Naive thymus-derived CD4-positive, alpha-beta T cell (primary cell): ENCODE data around the gene HUS1B. TPM values are rescaled to one million over a fixed set of nuclear protein-coding genes. Genes with fewer than 3 reads are reported as not detected.

Source experiments
- ATAC-seq: fragments of 150-1000 bp; cut with Tn5 transposase; 2 replicates; pipeline ENCODE4 v1.10.0; 2021; ENCODE audit warnings: mild to moderate bottlenecking, moderate library complexity
- CTCF ChIA-PET: fragments of 350-600 bp; sonication (Branson Sonifier 250); formaldehyde crosslinking; loops from one replicate; lab custom pipeline; 2021; ENCODE audit warnings: antibody characterized with exemption; lab: Charles Lee
- POLR2A ChIA-PET: fragments of 350-600 bp; sonication (Branson Sonifier 250); formaldehyde crosslinking; loops from one replicate; lab custom pipeline; 2021; ENCODE audit warnings: antibody characterized with exemption, inconsistent platforms; lab: Charles Lee
- DNase-seq, 9 donors: peaks; one replicate each; pipeline versions ENCODE4 v3.0.0 to v3.0.0-alpha.2; 2020 to 2022; ENCODE audit warnings: mixed read lengths in 1 of 9
- H3K27ac ChIP-seq: one replicate; pipeline ENCODE4 v1.7.0; 2013; ENCODE audit warnings: mild to moderate bottlenecking, low read depth, low read length, moderate library complexity
- H3K27me3 ChIP-seq, 2 donors: one replicate each; pipeline ENCODE4 v1.7.0; 2013; ENCODE audit warnings: low read length in 2 of 2, mild to moderate bottlenecking in 2 of 2, moderate library complexity in 2 of 2; ENCODE audit not compliant: control insufficient read depth in 2 of 2, insufficient read depth in 2 of 2
- H3K36me3 ChIP-seq, 3 experiments: 1 replicate in 2 of 3; 2 replicates in 1 of 3; pipeline ENCODE4 v1.7.0; 2013; ENCODE audit warnings: low read length in 3 of 3, mild to moderate bottlenecking in 3 of 3, moderate library complexity in 1 of 3; ENCODE audit not compliant: insufficient read depth in 3 of 3, control insufficient read depth in 2 of 3
- H3K4me1 ChIP-seq, 2 donors: one replicate each; pipeline ENCODE4 v1.7.0; 2013; ENCODE audit warnings: low read length in 2 of 2, mild to moderate bottlenecking in 2 of 2, moderate library complexity in 1 of 2; ENCODE audit not compliant: control insufficient read depth in 2 of 2, insufficient read depth in 2 of 2
- H3K4me3 ChIP-seq: 2 replicates; pipeline ENCODE4 v1.7.0; 2013; ENCODE audit warnings: mild to moderate bottlenecking, low read length
- H3K9me3 ChIP-seq, 3 experiments: 1 replicate in 2 of 3; 2 replicates in 1 of 3; pipeline ENCODE4 v1.7.0; 2013; ENCODE audit warnings: low read length in 3 of 3; ENCODE audit not compliant: control insufficient read depth in 2 of 3
- H3K27ac Mint-ChIP-seq, 9 donors: one replicate each; pipeline ENCODE4 v1.8.0; 2020 to 2022; ENCODE audit warnings: mixed read lengths in 9 of 9, mild to moderate bottlenecking in 8 of 9, moderate library complexity in 5 of 9, inconsistent platforms in 2 of 9
- H3K27me3 Mint-ChIP-seq, 5 donors: one replicate each; pipeline ENCODE4 v1.8.0; 2021 to 2022; ENCODE audit warnings: mixed read lengths in 5 of 5, mild to moderate bottlenecking in 1 of 5
- H3K36me3 Mint-ChIP-seq, 5 donors: one replicate each; pipeline ENCODE4 v1.8.0; 2020 to 2022; ENCODE audit warnings: mixed read lengths in 5 of 5, mild to moderate bottlenecking in 3 of 5, inconsistent platforms in 1 of 5
- H3K4me1 Mint-ChIP-seq, 7 donors: one replicate each; pipeline ENCODE4 v1.8.0; 2020 to 2022; ENCODE audit warnings: mixed read lengths in 7 of 7, mild to moderate bottlenecking in 3 of 7, inconsistent platforms in 1 of 7
- H3K4me3 Mint-ChIP-seq, 10 donors: one replicate each; pipeline ENCODE4 v1.8.0; 2020 to 2022; ENCODE audit warnings: mild to moderate bottlenecking in 10 of 10, mixed read lengths in 10 of 10, moderate library complexity in 6 of 10, inconsistent platforms in 2 of 10
- H3K9me3 Mint-ChIP-seq, 11 donors: one replicate each; pipeline ENCODE4 v1.8.0; 2020 to 2022; ENCODE audit warnings: mixed read lengths in 11 of 11, mild to moderate bottlenecking in 4 of 11, inconsistent platforms in 1 of 11, moderate library complexity in 1 of 11
- intact Hi-C, 2 donors: fragments of 100-400 bp; cut with micrococcal nuclease; formaldehyde crosslinking; loops; one replicate each; pipeline ENCODE4 v1.15.1; 2023
- polyA plus RNA-seq, 2 donors: library from polyadenylated mRNA; unstranded; fragments of 300-500 nt; fragmentation: Illumina TruSeq; gene quantifications; one replicate each; pipeline ENCODE4 v1.2.3, GENCODE V29; 2021
- total RNA-seq, 6 experiments: library from RNA in 5 of 6; stranded (reverse) in 5 of 6; gene quantifications; 1 replicate in 5 of 6; 2 replicates in 1 of 6; pipeline ENCODE4 v1.2.3 and lab custom pipeline; 2021 to 2026

HUS1B gene
- total and polyA plus RNA-seq, 7 experiments from 2014 or later, result 1.1 to 3.5 (median 2.1) TPM

DNA sequence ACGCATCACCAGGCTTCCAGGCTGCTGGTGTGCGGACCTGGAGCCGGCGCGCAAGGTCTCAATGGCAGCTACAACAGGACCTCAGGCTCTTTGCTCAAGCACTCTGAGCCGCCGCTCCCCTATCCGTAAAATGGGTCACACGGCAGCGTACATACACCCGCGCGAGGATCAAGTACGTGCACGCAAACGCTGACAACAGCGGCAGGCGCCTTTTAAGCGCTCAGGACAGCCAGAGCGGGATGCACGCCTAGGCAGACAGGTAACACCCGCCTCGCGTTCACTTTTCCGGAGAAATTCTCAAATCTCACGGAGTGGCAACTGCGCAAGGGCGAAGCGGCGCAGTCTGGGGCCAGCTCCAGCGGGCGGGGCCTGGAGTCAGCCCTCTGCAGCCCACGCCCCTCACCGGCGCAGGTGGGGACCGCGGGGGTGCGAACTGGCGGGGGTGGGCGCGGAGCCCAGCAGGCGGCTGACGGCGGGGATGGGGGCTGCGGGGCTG lies 35.5 kb upstream of the HUS1B start:
- intact Hi-C loops, result loop anchor here (1.0 to 10.0 kb wide), 10 partner anchors 8 to 1555 kb away; partner anchors contain the start of genes IRF4 (in 2 of the 2), DUSP22 (in 1 of the 2) and GMDS (in 1 of the 2)
- Mint-ChIP-seq H3K36me3 (peaks cover 0 to 14% (median 6%) of the 10 kb centered on the region in 5 donors), H3K27me3 (no peaks in the 10 kb centered on the region), H3K9me3 (peaks cover 0 to 1% (median 0%) of the 10 kb centered on the region in 11 donors), H3K4me1 (peaks cover 23 to 45% (median 29%) of the 10 kb centered on the region in 7 donors), H3K27ac (peak overlapping the region; percentile 9 to 92 (median 90)), H3K4me3 (peak overlapping the region; percentile 89 to 96 (median 94))
- no peaks in the 10 kb centered on the region for H3K27me3 ChIP-seq
- POLR2A ChIA-PET, result interaction anchor here (0.6 to 4.5 kb wide), 5 partner anchors 9 to 31 kb away, joined by 3 to 27 read pairs (median 5); no protein-coding TSS in a partner anchor
- peaks cover 0 to 14% (median 0%) of the 10 kb centered on the region in 3 experiments for H3K36me3 ChIP-seq
- peak overlapping the region; percentile 83 for H3K27ac ChIP-seq
- peak; percentile 48 to 80 (median 78) for DNase-seq
- H3K4me3 ChIP-seq, result peak overlapping the region; percentile 87
- no peaks in the 10 kb centered on the region for H3K9me3 ChIP-seq
- CTCF ChIA-PET, result no interaction called here
- ATAC-seq, result peak; percentile 89
- H3K4me1 ChIP-seq, result peaks cover 14 to 20% of the 10 kb centered on the region in 2 donors

DNA sequence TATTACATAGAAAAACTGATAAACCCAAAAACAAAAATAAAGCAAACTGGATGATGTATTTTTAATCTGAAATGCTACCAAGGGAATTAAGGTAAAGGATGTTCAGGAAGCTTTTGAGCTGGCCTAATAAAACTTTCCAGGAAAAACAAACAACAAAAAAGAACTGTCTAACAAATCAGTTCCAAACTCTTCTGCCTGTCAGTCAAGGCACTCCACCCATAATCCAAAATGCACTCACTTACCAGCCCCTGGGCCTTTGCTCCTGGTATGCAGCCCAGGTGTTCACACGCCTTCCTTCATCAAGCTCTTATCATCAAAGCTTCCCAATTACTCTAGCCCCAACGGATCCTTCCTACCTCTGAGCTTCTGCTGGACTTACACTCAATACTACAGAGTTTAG lies 32.3 kb upstream of the HUS1B start:
- peaks cover 25 to 58% (median 40%) of the 10 kb centered on the region in 7 donors for H3K4me1 Mint-ChIP-seq
- POLR2A ChIA-PET, result interaction anchor here (0.5 to 0.9 kb wide), 3 partner anchors 22 to 495 kb away, joined by 3 to 6 read pairs (median 3); no protein-coding TSS in a partner anchor

GRCh38 chr6:686497-686896 lies 29.6 kb upstream of the HUS1B start:
- Histone ChIP-seq H3K36me3 (peaks cover 0 to 10% (median 0%) of the 10 kb centered on the region in 3 experiments), H3K4me3 (no peak overlapping the region), H3K27ac (no peak overlapping the region), H3K4me1 (peaks cover 29 to 35% of the 10 kb centered on the region in 2 donors), H3K9me3 (no peaks in the 10 kb centered on the region), H3K27me3 (no peaks in the 10 kb centered on the region)
- POLR2A ChIA-PET, result no interaction called here
- H3K9me3 Mint-ChIP-seq, result no peaks in the 10 kb centered on the region
- H3K36me3 Mint-ChIP-seq, result peaks cover 8 to 29% (median 12%) of the 10 kb centered on the region in 5 donors
- no peak overlapping the region for H3K27ac Mint-ChIP-seq
- CTCF ChIA-PET, result no interaction called here
- H3K27me3 Mint-ChIP-seq, result no peaks in the 10 kb centered on the region
- intact Hi-C loops, result loop anchor here in 1 of 2 donors (10.0 kb wide), 1 partner anchor 72 kb away; no protein-coding TSS in a partner anchor
- DNase-seq (no peak), ATAC-seq (no peak)
- peaks cover 38 to 63% (median 46%) of the 10 kb centered on the region in 7 donors for H3K4me1 Mint-ChIP-seq
- H3K4me3 Mint-ChIP-seq, result no peak overlapping the region

More for the DNA sequence above, 32.3 kb upstream of the HUS1B start:
- intact Hi-C loops, result loop anchor here in 1 of 2 donors (10.0 kb wide), 1 partner anchor 74 kb away; no protein-coding TSS in a partner anchor
- CTCF ChIA-PET, result interaction anchor here (1.1 kb wide), 1 partner anchor 15 kb away, joined by 3 read pairs; no protein-coding TSS in a partner anchor
- Mint-ChIP-seq H3K9me3 (peaks cover 0 to 1% (median 0%) of the 10 kb centered on the region in 11 donors), H3K4me3 (peak overlapping the region in 1 of 10 donors; percentile 29), H3K27me3 (no peaks in the 10 kb centered on the region), H3K27ac (no peak overlapping the region), H3K36me3 (peaks cover 3 to 21% (median 9%) of the 10 kb centered on the region in 5 donors)
- H3K27ac ChIP-seq, result no peak overlapping the region
- no peaks in the 10 kb centered on the region for H3K9me3 ChIP-seq
- ATAC-seq (no peak), DNase-seq (no peak)
- H3K4me3 ChIP-seq, result no peak overlapping the region
- peaks cover 30 to 32% of the 10 kb centered on the region in 2 donors for H3K4me1 ChIP-seq
- H3K27me3 ChIP-seq, result no peaks in the 10 kb centered on the region
- H3K36me3 ChIP-seq, result peaks cover 0 to 14% (median 0%) of the 10 kb centered on the region in 3 experiments

- no peak overlapping the region for H3K27ac ChIP-seq
- H3K9me3 Mint-ChIP-seq, result no peaks in the 10 kb centered on the region
Measured at GRCh38 chr6:684831-685636, 28.1 kb upstream of the HUS1B start.

DNA sequence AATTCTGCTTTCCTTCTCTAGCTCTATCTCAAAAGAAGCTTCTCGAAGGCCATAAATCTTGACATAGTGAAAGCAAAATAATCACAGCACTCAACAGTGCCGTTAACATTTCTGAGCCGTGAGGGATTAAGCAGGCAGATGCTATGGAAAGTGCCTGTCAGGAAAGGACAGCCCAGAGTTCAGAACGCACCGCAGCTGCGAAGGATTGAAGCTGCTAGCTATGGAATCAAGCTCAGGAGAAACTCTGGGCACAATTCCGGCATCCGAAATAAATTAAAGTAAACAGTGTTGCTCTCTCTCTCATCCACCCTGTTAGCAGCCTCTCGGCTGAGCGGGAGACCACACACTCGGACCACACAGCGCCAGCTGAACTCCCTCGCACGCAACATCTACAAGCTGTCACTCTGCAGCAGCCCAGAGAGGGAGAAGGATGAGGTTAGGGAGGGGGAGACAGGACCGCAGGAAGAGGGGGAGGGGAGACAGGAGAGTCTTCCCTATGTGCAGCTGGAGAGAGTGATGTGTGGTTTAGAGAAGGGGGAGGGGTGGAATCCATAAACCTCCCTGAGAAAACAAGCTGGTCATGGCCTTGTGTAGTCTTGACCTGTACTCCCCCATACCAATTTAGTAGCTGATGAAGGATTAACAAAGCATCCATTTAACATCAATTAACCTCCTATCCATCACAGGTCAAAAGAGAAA lies 27.0 kb upstream of the HUS1B start:
- DNase-seq (no peak), ATAC-seq (no peak)
- Mint-ChIP-seq H3K27me3 (no peaks in the 10 kb centered on the region), H3K4me3 (peak overlapping the region; percentile 14 to 82 (median 62)), H3K36me3 (peaks cover 6 to 30% (median 10%) of the 10 kb centered on the region in 5 donors), H3K9me3 (no peaks in the 10 kb centered on the region), H3K27ac (peak overlapping the region in 2 of 9 donors; percentile 79 to 80), H3K4me1 (peaks cover 42 to 59% (median 50%) of the 10 kb centered on the region in 7 donors)
- H3K36me3 ChIP-seq, result peaks cover 0 to 10% (median 0%) of the 10 kb centered on the region in 3 experiments
- H3K4me3 ChIP-seq, result no peak overlapping the region
- ChIA-PET POLR2A (interaction anchor here (1.1 to 1.3 kb wide), 2 partner anchors 9 to 12 kb away, joined by 3 to 5 read pairs; partner anchors contain the start of gene EXOC2), CTCF (interaction anchor here (1.6 kb wide), 1 partner anchor 9 kb away, joined by 3 read pairs; no protein-coding TSS in a partner anchor)
- peaks cover 20 to 27% of the 10 kb centered on the region in 2 donors for H3K4me1 ChIP-seq
- H3K9me3 ChIP-seq, result no peaks in the 10 kb centered on the region
- H3K27me3 ChIP-seq, result no peaks in the 10 kb centered on the region
- no peak overlapping the region for H3K27ac ChIP-seq
- intact Hi-C loops, result loop anchor here in 1 of 2 donors (1.0 to 10.0 kb wide), 2 partner anchors 8 to 69 kb away; no protein-coding TSS in a partner anchor

More at GRCh38 chr6:684831-685636, 28.1 kb upstream of the HUS1B start:
- Histone ChIP-seq H3K27me3 (no peaks in the 10 kb centered on the region), H3K36me3 (peaks cover 0 to 10% (median 0%) of the 10 kb centered on the region in 3 experiments), H3K9me3 (no peaks in the 10 kb centered on the region), H3K4me1 (peaks cover 20 to 27% of the 10 kb centered on the region in 2 donors), H3K4me3 (no peak overlapping the region)
- ChIA-PET CTCF (interaction anchor here (1.6 kb wide), 1 partner anchor 10 kb away, joined by 3 read pairs; no protein-coding TSS in a partner anchor), POLR2A (interaction anchor here (1.1 kb wide), 1 partner anchor 11 kb away, joined by 3 read pairs; no protein-coding TSS in a partner anchor)
- H3K27ac Mint-ChIP-seq, result peak overlapping the region in 7 of 9 donors; percentile 10 to 87 (median 37)
- intact Hi-C loops, result loop anchor here in 1 of 2 donors (1.0 to 10.0 kb wide), 2 partner anchors 7 to 70 kb away; no protein-coding TSS in a partner anchor
- H3K27me3 Mint-ChIP-seq, result no peaks in the 10 kb centered on the region
- no peak for DNase-seq
- H3K36me3 Mint-ChIP-seq, result peaks cover 8 to 35% (median 12%) of the 10 kb centered on the region in 5 donors
- H3K4me1 Mint-ChIP-seq, result peaks cover 41 to 61% (median 46%) of the 10 kb centered on the region in 7 donors
- ATAC-seq, result no peak
- H3K4me3 Mint-ChIP-seq, result peak overlapping the region; percentile 22 to 82 (median 58)
